Spinal cord (tissue), 10 donors: ENCODE results near the gene NKD2. TPM values are rescaled to one million over a fixed set of nuclear protein-coding genes. Genes with fewer than 3 reads are reported as not detected.

Experiments
- DNase-seq, 6 donors: peaks; one replicate each; pipeline versions ENCODE4 v3.0.0 to v3.0.0-alpha.2; 2013 to 2015; ENCODE audit warnings: low spot score in 6 of 6, low read depth in 4 of 6
- H3K27ac ChIP-seq: one replicate; pipeline ENCODE4 v1.5.1; 2013; ENCODE audit warnings: low read depth, low read length, control low read depth
- H3K27me3 ChIP-seq: one replicate; pipeline ENCODE4 v1.6.1; 2013; ENCODE audit warnings: low read length; ENCODE audit not compliant: control insufficient read depth, insufficient read depth
- H3K36me3 ChIP-seq: one replicate; pipeline ENCODE4 v1.6.1; 2013; ENCODE audit warnings: low read length; ENCODE audit not compliant: control insufficient read depth, insufficient read depth
- H3K4me1 ChIP-seq: one replicate; pipeline ENCODE4 v1.6.1; 2013; ENCODE audit warnings: low read length; ENCODE audit not compliant: control insufficient read depth, insufficient read depth
- H3K4me3 ChIP-seq: one replicate; pipeline ENCODE4 v1.5.1; 2013; ENCODE audit warnings: low read depth, low read length, control low read depth
- H3K9me3 ChIP-seq: one replicate; pipeline ENCODE4 v1.6.1; 2013; ENCODE audit warnings: low read length; ENCODE audit not compliant: control insufficient read depth, insufficient read depth
- WGBS: methylation state at CpG from one replicate; pipeline ENCODE4 v1.1.5; 2013; ENCODE audit warnings: missing lambda C conversion rate; ENCODE audit not compliant: insufficient coverage; 5-methylcytosine and 5-hydroxymethylcytosine counted together
- polyA plus RNA-seq, 2 donors: library from polyadenylated mRNA; unstranded; fragments of 120-200 nt; gene quantifications; one replicate each; pipeline ENCODE4 v1.2.1, GENCODE V29; 2013; ENCODE audit not compliant: insufficient read length in 2 of 2
- total RNA-seq, 2 donors: library from RNA; depleted of rRNA in 1 of 2; stranded (reverse); fragments of 120-200 nt in 1 of 2; fragments of >200 nt in 1 of 2; gene quantifications; one replicate each; pipeline versions ENCODE4 v1.2.3 to v1.2.4, GENCODE V29; 2013 to 2014
- donor health status: healthy.

NKD2 gene
- total and polyA plus RNA-seq, 4 donors, result 5.1 to 25.2 (median 15.4) TPM

- H3K9me3 ChIP-seq, result no peaks in the 10 kb centered on the region
- peaks cover 47% of the 10 kb centered on the region for H3K36me3 ChIP-seq
- H3K4me1 ChIP-seq, result peaks cover 28% of the 10 kb centered on the region
- no peak for DNase-seq
- no peak overlapping the region for H3K27ac ChIP-seq
- 93% methylated on average over 14 of the region's 14 CpGs for WGBS
- H3K27me3 ChIP-seq, result no peaks in the 10 kb centered on the region
- H3K4me3 ChIP-seq, result no peak overlapping the region
Measured at GRCh38 chr5:1032551-1033027, 24.0 kb downstream of the NKD2 start.

- WGBS, result 90% methylated on average over 22 of the region's 26 CpGs
- H3K4me3 ChIP-seq, result no peak overlapping the region
- no peaks in the 10 kb centered on the region for H3K9me3 ChIP-seq
- DNase-seq, result no peak
- H3K27ac ChIP-seq, result no peak overlapping the region
- H3K36me3 ChIP-seq, result peaks cover 50% of the 10 kb centered on the region
- peaks cover 26% of the 10 kb centered on the region for H3K4me1 ChIP-seq
- no peaks in the 10 kb centered on the region for H3K27me3 ChIP-seq
Measured at GRCh38 chr5:1033178-1033577, 24.6 kb downstream of the NKD2 start.

GRCh38 chr5:1033606-1034420 is 25.2 kb downstream of the NKD2 start:
- Histone ChIP-seq H3K4me3 (no peak overlapping the region), H3K4me1 (peaks cover 22% of the 10 kb centered on the region), H3K27ac (no peak overlapping the region), H3K27me3 (no peaks in the 10 kb centered on the region), H3K36me3 (peaks cover 56% of the 10 kb centered on the region), H3K9me3 (no peaks in the 10 kb centered on the region)
- DNase-seq, result peak in 1 of 6 donors; percentile 40
- 84% methylated on average over 27 of the region's 29 CpGs for WGBS

GRCh38 chr5:1034421-1034905 is 25.9 kb downstream of the NKD2 start:
- Histone ChIP-seq H3K4me3 (no peak overlapping the region), H3K27ac (no peak overlapping the region), H3K9me3 (no peaks in the 10 kb centered on the region), H3K27me3 (no peaks in the 10 kb centered on the region), H3K4me1 (peaks cover 22% of the 10 kb centered on the region), H3K36me3 (peaks cover 55% of the 10 kb centered on the region)
- 94% methylated on average over 16 of the region's 17 CpGs for WGBS
- DNase-seq, result no peak

GRCh38 chr5:1034986-1035385 is 26.4 kb downstream of the NKD2 start:
- Histone ChIP-seq H3K4me1 (peaks cover 22% of the 10 kb centered on the region), H3K4me3 (no peak overlapping the region), H3K36me3 (peaks cover 53% of the 10 kb centered on the region), H3K9me3 (no peaks in the 10 kb centered on the region), H3K27ac (no peak overlapping the region), H3K27me3 (no peaks in the 10 kb centered on the region)
- DNase-seq, result no peak
- 86% methylated on average over 2 of the region's 2 CpGs for WGBS

GRCh38 chr5:1035421-1036405 is 27.1 kb downstream of the NKD2 start:
- peaks cover 17% of the 10 kb centered on the region for H3K4me1 ChIP-seq
- H3K27ac ChIP-seq, result no peak overlapping the region
- no peak for DNase-seq
- H3K36me3 ChIP-seq, result peaks cover 56% of the 10 kb centered on the region
- no peaks in the 10 kb centered on the region for H3K27me3 ChIP-seq
- WGBS, result 94% methylated on average over 24 of the region's 25 CpGs
- no peak overlapping the region for H3K4me3 ChIP-seq
- H3K9me3 ChIP-seq, result no peaks in the 10 kb centered on the region

- 87% methylated on average over 20 of the region's 22 CpGs for WGBS
- DNase-seq, result no peak
- peaks cover 58% of the 10 kb centered on the region for H3K36me3 ChIP-seq
- H3K4me3 ChIP-seq, result no peak overlapping the region
- H3K9me3 ChIP-seq, result no peaks in the 10 kb centered on the region
- H3K4me1 ChIP-seq, result peaks cover 12% of the 10 kb centered on the region
- H3K27me3 ChIP-seq, result no peaks in the 10 kb centered on the region
- no peak overlapping the region for H3K27ac ChIP-seq
Measured at GRCh38 chr5:1036504-1037122, 28.0 kb downstream of the NKD2 start.

- Histone ChIP-seq H3K27ac (no peak overlapping the region), H3K36me3 (peaks cover 56% of the 10 kb centered on the region), H3K4me1 (peaks cover 10% of the 10 kb centered on the region), H3K27me3 (no peaks in the 10 kb centered on the region), H3K4me3 (no peak overlapping the region), H3K9me3 (no peaks in the 10 kb centered on the region)
- 69% methylated on average over 16 of the region's 16 CpGs for WGBS
- no peak for DNase-seq
Measured at GRCh38 chr5:1037123-1037670, 28.6 kb downstream of the NKD2 start.
